GM10266 (cell line): ENCODE measurements around the gene ANXA7.

Source experiments
- DNase-seq: peaks from one replicate; pipeline ENCODE4 v3.0.0; 2012; ENCODE audit errors: extremely low spot score
- CTCF ChIP-seq: IDR thresholded peaks from 2 replicates; pipeline ENCODE4 v1.5.1; 2012; ENCODE audit warnings: mild to moderate bottlenecking, low read depth; ENCODE audit not compliant: control insufficient read depth, insufficient read depth; ENCODE audit errors: missing control alignments

Gene ANXA7

GRCh38 chr10:73446926-73447325 lies 33.1 kb upstream of the ANXA7 start:
- DNase-seq: no peak
- TF ChIP-seq CTCF: no peak

GRCh38 chr10:73444457-73444856 lies 30.6 kb upstream of the ANXA7 start:
- no peak for TF ChIP-seq CTCF
- DNase-seq: no peak

- no peak for TF ChIP-seq CTCF
- no peak for DNase-seq
These were observed 25.9 kb upstream of the ANXA7 start for GRCh38 chr10:73439605-73440312.

GRCh38 chr10:73439055-73439454 lies 25.2 kb upstream of the ANXA7 start:
- no peak for DNase-seq
- TF ChIP-seq CTCF: no peak

GRCh38 chr10:73433538-73433867 lies 19.6 kb upstream of the ANXA7 start, which contains the start of gene MSS51:
MSS51 (minus strand) TSS chr10:73433561; CDS start chr10:73428284, 5,277 bp downstream.
- no peak for DNase-seq
- TF ChIP-seq CTCF: no peak

GRCh38 chr10:73432646-73433537 lies 19.0 kb upstream of the ANXA7 start:
- TF ChIP-seq CTCF: no peak
- no peak for DNase-seq

GRCh38 chr10:73426318-73426717 lies 12.5 kb upstream of the ANXA7 start:
- TF ChIP-seq CTCF: no peak
- no peak for DNase-seq
